Activated CD8-positive, alpha-beta memory T cell treated with anti-CD3 and anti-CD28 coated beads for 48 hours (primary cell): ENCODE measurements around the gene FOXD2.
"Not testable (repeated sequence)": the region's sequence is repeated elsewhere in the genome, so short reads cannot be mapped to it uniquely, and the experiment has no call there.

Experiments
- DNase-seq, 3 experiments: peaks; one replicate each; pipeline ENCODE4 v3.0.0-alpha.2; 2020; ENCODE audit warnings: low read depth in 2 of 3, low spot score in 2 of 3

Gene FOXD2

DNA sequence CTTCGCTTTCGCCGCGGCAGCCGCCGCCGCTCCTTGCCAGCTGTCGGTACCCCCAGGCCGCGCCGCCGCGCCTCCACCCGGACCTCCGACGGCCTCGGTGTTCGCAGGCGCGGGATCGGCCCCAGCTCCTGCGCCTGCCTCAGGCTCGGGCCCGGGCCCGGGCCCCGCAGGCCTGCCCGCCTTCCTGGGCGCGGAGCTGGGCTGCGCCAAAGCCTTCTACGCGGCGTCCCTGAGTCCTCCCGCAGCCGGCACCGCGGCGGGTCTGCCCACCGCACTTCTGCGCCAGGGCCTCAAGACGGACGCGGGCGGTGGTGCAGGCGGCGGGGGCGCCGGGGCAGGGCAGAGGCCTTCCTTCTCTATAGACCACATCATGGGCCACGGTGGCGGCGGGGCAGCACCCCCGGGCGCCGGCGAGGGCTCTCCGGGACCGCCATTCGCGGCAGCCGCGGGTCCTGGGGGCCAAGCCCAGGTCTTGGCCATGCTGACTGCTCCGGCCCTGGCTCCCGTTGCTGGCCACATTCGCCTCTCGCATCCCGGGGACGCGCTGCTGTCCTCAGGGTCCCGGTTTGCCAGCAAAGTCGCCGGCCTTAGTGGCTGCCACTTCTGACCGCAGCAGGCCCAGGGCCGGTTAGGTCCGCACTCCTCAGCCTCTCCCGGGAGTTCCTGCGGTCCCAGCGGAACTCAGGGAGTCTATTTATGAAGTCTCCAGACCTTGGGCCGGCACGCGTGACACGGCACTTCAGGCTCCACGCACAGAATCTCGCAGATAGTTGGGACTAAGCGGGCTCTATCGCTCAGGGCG, 1.4 kb downstream of the FOXD2 start:
- no peak for DNase-seq

DNA sequence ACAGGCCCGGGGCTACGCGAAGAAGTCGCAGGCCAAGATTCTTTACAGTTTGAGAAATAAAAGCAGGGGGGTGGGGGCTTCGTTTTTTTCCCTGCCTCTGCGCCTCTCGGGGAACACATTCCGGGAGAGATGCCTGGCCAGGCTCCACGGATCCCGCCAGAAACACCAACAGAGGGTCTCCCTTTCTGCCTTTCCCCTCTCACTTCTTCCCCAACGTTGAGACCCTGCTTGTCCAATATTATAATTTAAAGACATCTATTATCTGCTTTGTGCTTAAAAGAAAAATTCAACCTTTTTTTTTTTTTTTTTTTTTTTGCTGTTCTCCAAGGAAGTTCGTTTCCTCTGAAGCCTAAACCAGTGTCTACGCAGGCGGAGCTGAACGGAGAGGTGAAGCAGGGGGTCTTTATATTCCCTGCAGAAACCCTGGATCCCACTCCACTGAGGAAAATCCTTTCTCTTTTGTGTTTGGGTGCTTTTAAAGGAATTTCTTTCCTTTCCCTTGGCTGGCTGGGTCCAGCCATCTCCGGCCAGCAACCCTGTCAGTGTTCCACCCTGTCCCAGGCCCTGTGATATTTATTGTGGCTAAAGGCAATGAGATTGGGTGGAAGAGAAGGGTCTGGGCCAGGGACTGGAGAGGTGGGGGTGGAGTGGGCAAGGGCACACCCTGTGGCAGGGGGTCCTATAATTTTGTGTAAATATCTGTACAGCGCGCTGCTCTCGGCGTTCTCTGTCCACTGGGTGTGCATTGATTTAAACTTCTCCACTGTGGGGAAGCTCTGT, 2.2 kb downstream of the FOXD2 start:
- DNase-seq, result no peak

DNA sequence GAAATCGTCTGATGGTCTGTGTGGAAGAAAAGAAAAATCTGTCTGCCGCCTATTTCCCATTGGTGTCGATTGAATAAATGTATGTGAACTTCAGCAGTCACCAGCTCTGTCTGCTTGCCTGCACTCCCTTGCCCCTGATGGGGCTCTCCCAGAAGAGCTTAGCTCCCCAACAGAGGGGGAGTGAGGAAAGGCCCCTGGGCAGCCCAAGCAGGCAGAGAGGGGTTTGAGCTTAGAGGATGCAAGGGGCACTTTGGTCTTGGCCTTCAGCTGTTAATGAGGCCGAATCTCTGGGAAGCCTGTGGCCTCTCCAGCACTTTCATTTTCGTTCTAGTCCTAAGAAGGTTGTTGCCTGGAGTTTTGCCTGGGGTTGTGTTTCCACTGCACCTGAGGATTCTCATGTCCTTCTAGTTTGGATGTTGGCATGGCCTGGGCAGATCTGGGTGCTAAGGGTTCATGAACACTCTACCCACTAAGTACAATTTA, 2.8 kb downstream of the FOXD2 start:
- DNase-seq, result no peak

DNA sequence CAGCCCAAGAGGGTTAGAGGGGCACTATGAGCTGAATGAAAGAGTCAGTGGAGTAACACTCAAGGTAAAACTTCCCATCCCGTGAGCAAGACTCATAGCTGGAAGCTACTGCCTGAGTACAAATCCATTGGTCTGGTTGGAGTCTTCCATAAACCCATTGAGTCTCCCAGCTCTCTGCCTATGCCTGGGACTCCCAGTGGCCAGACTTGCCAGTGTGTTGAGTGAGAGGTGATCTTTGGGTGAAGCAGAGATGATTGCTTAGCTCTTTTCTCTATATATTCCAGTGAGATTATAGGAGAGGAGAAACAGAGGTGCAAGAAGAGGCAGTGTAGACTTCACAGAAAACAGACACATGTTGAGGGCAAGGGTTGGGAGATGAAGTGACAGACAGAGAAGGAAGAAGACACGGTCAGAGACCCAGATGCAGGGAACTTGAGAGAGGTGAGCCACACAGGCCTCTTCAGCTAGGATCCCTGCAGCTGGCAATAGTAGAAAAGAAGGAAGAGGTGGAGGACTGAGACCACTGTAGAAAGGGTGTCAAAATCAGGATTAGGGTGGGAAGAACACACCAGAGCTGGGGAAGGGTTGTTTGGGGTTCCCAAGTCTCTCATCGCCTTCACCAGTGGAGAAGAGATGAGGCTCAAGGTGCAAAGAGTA, 3.7 kb downstream of the FOXD2 start:
- no peak for DNase-seq

DNA sequence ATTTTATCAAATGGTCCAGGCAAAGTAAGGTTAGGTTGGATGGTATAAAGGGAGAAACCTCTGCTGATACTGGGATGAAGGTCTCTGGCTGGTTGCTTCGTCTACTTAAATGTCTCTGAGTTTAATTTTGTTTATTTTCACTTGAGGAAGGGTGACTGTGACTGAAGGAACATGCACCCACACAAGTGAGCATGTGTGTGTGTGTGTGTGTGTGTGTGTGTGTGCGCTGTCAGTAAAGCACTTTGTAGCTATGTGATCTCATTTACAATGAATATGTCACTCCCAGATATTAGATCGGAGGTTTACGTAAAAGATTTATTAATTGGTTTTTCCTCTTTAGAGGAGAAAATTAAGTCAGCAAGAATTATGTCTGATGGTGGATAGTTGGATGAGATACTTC, 4.4 kb downstream of the FOXD2 start:
- no peak for DNase-seq

DNA sequence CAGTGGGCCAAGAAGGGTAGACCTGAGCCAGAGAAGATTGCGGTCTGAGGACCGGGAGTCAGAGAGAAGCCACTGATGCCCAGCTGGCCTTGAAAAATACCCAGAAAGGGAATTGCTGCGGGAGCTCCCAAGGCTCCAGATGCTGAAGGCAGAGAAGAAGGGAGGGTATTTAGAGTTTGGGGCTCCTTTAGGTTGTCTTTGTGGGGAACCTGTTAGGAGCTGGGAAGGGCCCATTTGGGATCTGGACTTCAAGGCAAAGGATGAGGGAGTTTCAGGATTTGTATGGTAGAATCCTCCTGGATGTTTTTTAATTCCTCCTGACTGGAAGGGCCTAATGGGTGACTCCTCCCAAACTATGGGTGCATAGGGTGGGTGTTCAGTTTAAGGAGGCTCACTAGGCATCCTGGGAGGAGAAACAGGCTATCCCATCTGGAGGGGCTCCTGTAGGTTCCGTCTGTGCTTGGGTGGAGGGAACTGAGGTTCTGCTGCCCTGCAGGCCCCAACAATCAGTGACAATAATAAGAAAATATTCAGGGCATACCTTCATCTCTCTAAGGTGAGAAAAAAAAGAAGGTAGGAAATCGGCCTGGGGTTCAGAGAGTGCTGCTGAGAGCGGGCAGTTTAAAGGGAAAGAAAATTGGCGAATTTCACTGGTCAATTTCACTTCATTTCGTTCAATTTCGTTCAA, 5.1 kb downstream of the FOXD2 start:
- DNase-seq, result no peak

DNA sequence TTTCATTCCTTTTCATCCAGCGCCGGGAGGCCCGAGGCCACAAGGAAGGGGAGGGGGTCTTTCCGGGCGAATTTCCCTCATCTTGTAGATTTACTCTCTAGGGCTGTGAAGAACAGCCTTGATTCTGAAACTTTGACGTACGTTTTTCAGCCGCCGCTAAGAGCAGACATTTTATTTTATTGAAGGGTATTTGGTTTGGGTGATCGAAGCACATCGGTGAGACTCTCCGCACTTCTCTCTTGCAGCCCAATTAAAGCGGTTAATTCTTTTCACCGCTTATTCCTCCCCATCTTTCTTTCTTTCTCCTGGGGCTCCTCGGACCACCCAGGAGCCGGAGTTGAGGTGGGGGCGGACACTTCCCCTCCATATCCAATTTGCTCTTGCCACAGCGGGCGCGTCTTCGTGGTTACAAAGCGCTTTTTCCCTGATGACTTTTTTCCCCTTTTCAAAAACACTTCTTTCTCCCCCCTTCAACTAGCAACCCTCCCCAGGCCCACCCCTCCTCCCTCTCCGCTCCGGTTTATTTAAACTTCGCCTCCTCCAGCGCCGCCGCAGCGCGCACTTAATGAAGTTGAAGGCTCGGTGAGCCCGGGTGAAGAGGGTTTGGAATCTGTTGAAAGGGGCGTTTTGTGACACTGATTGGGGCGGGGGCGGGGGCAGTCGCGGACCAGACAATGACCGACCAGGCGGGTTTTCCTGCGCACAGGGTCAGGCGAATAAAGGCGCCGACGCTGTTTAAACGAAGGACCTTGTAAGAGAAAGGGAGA, 5.9 kb downstream of the FOXD2 start:
- no peak for DNase-seq

DNA sequence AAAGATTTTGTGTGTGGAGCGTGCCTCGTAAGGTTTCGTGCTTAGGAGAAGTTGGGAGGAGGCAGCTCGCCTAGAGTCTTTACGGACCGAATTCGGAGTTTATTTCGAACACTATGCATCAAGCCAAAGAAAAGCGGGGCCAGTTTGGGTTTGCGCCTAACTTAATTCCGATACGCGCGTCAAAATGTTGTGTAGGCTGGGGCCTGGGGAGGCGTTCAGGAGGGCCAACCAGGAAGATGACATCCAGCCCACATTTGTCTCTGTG, 6.4 kb downstream of the FOXD2 start:
- DNase-seq, result no peak

DNA sequence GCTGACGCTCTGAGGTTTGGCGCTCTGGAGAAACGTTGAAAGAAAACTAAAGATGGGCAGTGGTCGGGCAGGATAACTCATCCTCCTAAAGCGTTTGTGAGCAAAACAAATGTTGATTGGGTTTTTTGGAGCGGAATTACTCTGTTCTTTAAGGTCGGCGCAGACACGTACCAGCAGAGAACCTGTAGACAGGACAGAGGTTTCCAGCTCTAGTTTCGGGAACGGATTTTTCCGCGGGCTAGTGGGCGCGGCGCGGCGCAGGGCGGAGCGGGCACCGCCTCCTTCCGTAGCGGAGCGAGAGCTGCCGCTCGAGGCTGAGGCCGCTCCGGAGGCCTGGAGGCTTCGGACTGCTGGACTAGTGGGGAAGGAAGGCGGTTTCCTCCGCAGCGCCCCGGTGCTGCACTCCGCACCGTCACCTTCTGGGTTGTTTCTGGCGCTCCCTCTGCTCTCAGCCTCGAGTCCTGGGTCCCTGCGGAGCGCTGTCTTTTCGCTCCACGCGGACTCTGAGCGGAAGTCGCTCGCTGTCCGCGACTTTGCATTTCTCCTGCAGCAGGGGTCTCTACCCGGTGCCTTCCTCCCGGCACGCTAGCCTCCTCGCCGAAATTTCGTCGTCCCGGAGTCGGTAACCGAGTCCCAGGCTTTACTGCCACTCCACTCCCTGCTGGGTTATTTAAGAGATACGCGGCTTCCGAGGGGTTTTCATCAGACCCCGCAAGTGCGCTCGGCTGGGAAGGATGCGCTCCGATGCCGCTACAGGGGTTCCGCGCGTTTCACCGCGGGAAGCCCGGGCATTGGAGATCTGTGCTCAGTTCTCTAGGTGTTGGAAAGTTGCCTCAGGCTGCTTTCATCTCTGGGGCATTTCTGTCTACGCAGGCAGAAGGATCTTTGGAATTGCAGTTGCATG, 7.0 kb downstream of the FOXD2 start:
- no peak for DNase-seq

DNA sequence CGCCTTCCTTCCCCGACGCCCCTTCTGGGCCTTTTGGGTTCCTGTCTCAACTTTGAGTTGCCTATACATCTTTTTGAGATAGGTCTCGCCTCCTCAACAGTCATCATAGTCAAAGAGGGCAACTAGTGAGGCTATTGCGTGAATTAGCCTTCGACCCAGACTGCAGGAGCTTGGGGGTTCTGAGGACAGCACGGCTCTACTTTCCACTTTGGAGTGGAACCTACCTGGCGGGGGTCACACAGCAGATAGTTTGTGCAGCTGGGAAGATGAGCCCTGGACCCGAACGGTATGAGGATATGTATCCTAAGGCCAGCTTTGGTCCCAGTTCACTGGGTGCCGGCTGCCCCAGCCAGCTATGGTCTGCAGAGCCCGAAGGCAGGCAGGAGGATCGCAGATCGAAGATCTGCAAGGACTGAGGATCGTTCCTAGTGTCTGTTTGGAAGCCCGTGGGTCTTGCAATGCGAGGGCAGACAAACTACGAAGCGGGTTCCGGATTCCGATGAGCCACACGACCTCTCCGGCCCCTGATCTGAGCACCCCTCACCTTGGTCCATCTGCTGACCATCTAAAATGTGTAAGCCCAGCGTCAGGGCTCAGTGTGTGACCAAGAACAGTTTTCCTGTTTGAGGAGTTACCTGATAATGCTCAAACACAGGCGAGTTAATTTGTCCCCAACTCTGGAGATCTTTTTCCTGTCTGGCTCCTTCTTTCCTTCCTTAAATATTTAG, 8.1 kb downstream of the FOXD2 start:
- no peak for DNase-seq

DNA sequence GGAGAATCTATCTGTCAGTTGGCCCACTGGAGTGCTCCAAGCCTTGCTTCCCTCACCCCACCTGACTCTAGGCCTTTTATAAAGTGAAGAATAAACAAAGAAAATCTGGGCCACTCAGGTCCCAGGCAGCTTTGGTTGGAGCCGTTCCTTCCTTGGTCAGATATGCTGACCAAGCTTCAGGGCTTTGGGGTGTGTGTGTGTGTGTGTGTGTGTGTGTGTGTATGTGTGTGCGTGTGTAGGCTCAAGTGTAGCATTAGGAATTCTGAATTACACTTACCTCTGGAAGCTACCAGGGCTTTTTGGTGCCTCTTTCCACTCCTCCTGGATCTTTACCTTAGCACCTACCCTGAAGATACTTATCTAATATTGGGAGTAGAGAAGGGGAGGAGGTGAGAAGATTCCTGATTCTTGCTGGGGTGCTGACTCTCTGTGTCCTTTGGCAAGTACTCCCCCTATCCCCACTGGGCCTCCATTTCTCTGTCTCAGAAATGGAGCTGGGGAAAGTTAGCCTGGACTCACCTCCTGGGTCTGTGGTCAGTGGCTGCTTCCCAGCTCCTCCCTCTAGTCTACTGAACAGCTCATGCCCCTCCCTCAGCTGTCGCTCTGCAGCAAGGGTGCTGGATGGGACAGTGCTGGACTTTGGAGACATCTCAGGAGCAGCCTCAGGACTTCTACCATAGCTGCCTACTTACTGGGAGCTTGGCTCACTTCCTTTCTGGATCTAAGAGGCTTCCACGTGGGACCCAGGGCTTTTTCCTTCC, 10.8 kb downstream of the FOXD2 start:
- DNase-seq, result no peak

DNA sequence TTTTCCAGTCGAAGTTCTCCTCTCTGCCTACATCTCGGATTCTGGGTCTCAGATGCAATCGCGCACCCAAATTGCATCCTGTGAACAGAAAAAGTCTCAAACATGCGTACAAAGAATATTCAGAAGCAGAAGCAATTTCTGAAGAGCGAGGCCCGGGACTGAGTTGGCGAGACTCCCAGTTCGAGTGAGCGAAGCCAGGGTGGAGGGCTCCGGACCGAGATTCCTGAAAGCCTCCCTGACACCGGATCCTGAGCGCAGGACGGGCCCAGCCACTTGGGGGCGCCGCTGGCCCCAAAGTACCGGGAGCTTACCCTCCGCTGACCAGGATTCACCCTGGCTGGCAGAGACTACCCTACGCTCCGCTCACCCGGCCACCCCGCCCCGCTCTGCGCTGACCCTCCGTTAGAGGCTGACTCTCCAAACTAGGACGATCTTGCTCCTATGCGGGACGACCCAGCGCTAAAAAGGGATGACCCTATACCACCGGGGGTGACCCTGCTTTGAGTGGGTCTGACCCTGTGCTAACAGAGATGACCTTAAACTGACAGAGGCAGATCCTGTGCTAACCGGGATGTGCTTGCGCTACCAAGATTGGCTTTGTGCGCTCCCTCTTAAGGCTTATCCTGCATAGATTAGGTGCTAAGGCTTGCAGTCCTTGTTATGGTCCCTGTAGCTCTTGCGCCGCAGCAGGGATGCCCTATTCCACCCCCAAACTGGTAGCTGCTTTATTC, 12.1 kb downstream of the FOXD2 start:
- DNase-seq, result no peak

DNA sequence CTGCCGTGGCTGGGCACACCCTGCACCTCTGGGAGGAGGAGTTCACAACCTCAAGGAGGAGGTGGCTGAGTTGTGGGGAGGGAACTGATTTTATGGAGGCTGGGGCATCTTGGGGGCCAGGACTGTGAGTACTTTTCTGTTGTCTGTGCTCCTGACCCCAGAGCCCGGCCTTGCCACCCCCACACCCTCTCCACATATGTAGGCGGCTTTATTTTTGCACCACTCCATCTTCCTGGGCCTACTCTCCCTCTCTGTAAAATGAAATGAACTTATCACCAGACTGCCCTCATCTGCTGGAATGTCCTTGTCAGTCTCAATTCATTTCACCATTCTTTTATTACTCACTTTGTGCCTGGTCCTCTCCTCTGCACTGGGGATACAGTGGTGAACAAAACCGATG, 12.8 kb downstream of the FOXD2 start:
- no peak for DNase-seq

DNA sequence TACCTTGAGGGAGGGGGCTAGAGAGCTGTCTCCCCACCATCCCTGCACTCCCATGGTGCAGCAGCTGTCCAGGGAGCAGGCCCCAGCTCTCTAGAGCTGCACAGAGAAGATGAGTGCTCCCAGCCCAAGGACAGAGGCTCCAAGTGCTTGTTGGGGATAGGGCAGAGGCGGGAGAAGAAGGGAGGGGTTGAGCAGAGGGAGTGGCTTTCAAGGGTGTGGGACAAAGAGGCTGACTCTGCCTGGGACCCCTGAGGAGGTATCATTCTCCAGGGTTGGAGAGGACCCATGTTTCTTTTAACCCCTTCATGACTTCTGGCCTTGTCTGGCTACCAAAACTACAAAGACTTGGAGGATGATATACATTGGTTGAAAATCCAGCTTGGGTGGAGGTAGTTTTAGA, 14.6 kb downstream of the FOXD2 start:
- no peak for DNase-seq

DNA sequence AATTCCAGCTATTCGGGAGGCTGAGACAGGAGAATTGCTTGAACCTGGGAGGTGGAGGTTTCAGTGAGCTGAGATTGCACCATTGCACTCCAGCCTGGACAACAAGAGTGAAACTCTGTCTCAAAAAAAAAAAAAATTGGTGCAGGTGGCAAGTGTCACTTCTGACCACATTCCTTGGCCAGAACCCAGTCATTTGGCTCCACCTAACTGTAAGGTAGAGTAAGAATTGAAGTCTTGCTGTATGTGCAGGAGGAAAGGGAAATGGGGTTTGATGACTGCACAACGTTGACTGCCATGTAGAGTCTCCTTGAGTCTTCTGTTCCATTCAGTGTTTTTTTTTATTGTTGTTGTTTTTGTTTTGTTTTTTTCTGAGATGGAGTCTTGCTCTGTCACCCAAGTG, 16.1 kb downstream of the FOXD2 start:
- DNase-seq, result not testable (repeated sequence)

DNA sequence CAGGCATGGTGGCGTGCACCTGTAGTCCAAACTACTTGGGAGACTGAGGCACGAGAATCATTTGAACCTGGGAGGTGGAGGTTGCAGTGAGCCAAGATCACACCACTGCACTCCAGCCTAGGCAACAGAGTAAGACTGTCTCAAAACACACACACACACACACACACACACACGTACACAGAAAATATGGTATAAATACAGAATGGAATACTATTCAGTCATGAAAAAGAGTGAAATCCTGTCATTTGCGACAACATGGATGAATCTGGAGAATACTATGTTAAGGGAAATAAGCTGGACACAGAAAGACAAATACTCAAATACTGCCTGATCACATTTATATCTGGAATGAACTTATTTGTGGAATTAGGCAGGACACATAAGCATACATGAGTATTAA, 18.4 kb downstream of the FOXD2 start:
- no peak for DNase-seq

DNA sequence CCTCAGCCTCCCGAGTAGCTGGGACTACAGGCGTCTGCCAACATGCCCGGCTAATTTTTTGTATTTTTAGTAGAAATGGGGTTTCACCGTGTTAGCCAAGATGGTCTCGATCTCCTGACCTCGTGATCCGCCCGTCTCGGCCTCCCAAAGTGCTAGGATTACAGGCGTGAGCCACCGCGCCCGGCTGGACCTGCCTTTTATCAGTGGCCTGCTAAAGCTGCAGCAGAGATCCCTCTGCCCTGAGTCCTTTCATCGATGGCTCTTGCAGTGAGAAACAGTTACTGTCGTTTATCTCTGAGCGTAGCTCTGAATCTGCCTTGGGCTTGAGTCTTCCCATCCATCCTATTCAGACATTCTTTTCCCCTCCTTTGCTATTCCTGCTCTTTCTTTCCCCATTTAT, 19.7 kb downstream of the FOXD2 start:
- DNase-seq, result not testable (repeated sequence)

DNA sequence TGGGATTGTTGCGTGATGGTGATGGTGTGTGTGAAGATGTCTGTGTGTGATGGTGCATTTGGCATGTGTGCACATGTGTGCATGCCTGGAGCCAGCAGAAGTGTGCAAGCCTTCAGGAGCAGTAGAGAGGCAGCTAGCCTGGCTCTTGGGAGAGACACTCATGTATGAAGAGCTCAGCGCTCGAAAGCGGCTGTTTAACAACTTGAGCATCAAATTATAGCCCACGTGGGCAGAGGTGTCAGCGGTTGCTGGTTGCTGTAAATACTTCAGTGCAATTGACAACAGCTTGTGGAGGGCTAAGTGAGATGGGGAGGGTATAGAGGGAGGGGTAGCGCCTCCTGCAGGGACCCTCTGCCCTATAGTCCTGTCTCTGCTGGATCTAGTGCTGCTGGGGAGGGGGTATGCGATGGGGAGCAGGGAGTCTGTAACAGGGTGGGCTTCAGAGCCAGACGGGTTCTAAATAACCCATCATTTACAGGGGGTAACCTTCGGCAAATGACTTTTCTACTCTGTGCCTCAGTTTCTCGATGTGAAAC, 21.5 kb downstream of the FOXD2 start:
- no peak for DNase-seq
